ENCODE results near the gene METTL9. TPM values are rescaled to one million over a fixed set of nuclear protein-coding genes. Genes with fewer than 3 reads are reported as not detected.
"Not testable (repeated sequence)": the region's sequence is repeated elsewhere in the genome, so short reads cannot be mapped to it uniquely, and the experiment has no call there.

Gene METTL9
- polyA plus RNA-seq, 3 donors, result 181 to 400 (median 373) TPM

GRCh38 chr16:21673469-21673868, 74.1 kb downstream of the METTL9 start:
- intact Hi-C loops (cut with micrococcal nuclease), result no loop called here
- Mint-ChIP-seq H3K9me3 (peaks cover 2 to 18% (median 10%) of the 10 kb centered on the region in 7 donors), H3K27ac (peak overlapping the region in 1 of 7 donors; percentile 58), H3K4me3 (no peak overlapping the region), H3K4me1 (peaks cover 5% of the 10 kb centered on the region), H3K36me3 (peaks cover 0 to 4% of the 10 kb centered on the region in 2 donors), H3K27me3 (ENCODE audit: low read depth in 3 of 3) (peaks cover 1 to 7% (median 3%) of the 10 kb centered on the region in 3 donors)
- no peaks in the 10 kb centered on the region for H3K27me3 ChIP-seq (ENCODE audit: control insufficient read depth in 2 of 2, insufficient read depth in 2 of 2, low read length in 2 of 2)
- peaks cover 5 to 10% of the 10 kb centered on the region in 2 donors for H3K4me1 ChIP-seq (ENCODE audit: control insufficient read depth in 1 of 2, insufficient read depth in 2 of 2, low read length in 2 of 2)
- H3K79me2 ChIP-seq (ENCODE audit: insufficient read depth, low read length), result no peaks in the 10 kb centered on the region
- H2AFZ ChIP-seq (ENCODE audit: insufficient read depth, low read depth, low read length, poor library complexity, severe bottlenecking), result no peak overlapping the region
- H3K4me2 ChIP-seq (replicated peaks; ENCODE audit: extremely low read depth, low read length, poor library complexity, severe bottlenecking), result no peak overlapping the region
- no peaks in the 10 kb centered on the region for H3K36me3 ChIP-seq (replicated peaks in 1 of 2; ENCODE audit: control insufficient read depth in 1 of 2, insufficient read depth in 2 of 2, low read length in 2 of 2)
- no CpG with 5 or more reads among the region's 3 CpGs for WGBS (ENCODE audit: insufficient coverage)
- no peaks in the 10 kb centered on the region for H4K20me1 ChIP-seq (ENCODE audit: insufficient read depth, low read length)
- TF ChIP-seq CTCF (IDR thresholded peaks at IDR 0.05), result no peak
- H3K27ac ChIP-seq (ENCODE audit: low read depth in 1 of 2, low read length in 2 of 2), result no peak overlapping the region
- no peak overlapping the region for H3K4me3 ChIP-seq (replicated peaks in 1 of 3; ENCODE audit: low read depth in 2 of 3, low read length in 3 of 3)
- H3K9ac ChIP-seq (ENCODE audit: insufficient read depth, low read length, poor library complexity, severe bottlenecking), result no peak overlapping the region
- no peak for DNase-seq
- peaks cover 6 to 10% of the 10 kb centered on the region in 2 donors for H3K9me3 ChIP-seq (replicated peaks in 1 of 2; ENCODE audit: control insufficient read depth in 1 of 2, insufficient read depth in 1 of 2, low read length in 2 of 2)

DNA sequence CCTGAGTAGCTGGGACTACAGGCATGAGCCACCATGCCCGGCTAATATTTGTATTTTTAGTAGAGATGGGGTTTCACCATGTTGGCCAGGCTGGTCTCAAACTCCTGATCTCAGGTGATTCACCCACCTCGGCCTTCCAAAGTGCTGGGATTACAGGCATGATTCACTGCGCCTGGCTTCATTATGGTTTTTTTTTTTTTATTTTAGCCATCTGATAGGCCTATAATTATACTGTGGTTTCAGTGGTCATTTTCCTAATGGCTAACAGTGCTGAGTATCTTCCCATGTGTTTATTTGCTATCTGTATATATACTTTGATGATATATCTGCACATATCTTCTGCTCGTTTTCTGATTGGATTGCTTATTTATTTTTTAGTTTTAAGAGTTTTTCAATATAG, 75.1 kb downstream of the METTL9 start:
- intact Hi-C loops (cut with micrococcal nuclease); H3K79me2 ChIP-seq (ENCODE audit: insufficient read depth, low read length): not testable (repeated sequence)

DNA sequence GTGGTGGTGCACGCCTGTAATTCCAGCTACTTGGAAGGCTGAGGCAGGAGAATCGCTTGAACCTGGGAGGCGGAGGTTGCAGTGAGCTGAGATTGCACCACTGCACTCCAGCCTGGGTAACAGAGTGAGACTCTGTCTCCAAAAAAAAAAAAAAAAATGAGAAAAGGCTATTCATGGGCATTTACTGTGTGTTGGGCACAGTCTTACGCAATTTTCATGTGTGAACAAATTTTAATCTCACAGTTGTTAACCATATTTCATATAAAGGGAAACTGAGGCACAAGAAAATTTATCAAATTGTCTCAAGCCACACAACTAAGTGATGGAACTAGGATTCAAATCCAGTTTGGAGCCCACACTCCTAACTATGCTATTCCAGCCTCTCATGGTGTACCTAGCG, 81.3 kb downstream of the METTL9 start:
- H3K79me2 ChIP-seq (ENCODE audit: insufficient read depth, low read length); H3K4me2 ChIP-seq (replicated peaks; ENCODE audit: extremely low read depth, low read length, poor library complexity, severe bottlenecking); H3K4me1 Mint-ChIP-seq; H3K27me3 ChIP-seq (ENCODE audit: control insufficient read depth in 2 of 2, insufficient read depth in 2 of 2, low read length in 2 of 2); H2AFZ ChIP-seq (ENCODE audit: insufficient read depth, low read depth, low read length, poor library complexity, severe bottlenecking); H3K36me3 ChIP-seq (replicated peaks in 1 of 2; ENCODE audit: control insufficient read depth in 1 of 2, insufficient read depth in 2 of 2, low read length in 2 of 2); H3K4me3 Mint-ChIP-seq; intact Hi-C loops (cut with micrococcal nuclease); H4K20me1 ChIP-seq (ENCODE audit: insufficient read depth, low read length); DNase-seq; H3K9ac ChIP-seq (ENCODE audit: insufficient read depth, low read length, poor library complexity, severe bottlenecking); H3K27ac Mint-ChIP-seq; H3K4me3 ChIP-seq (replicated peaks in 1 of 3; ENCODE audit: low read depth in 2 of 3, low read length in 3 of 3); H3K9me3 Mint-ChIP-seq; H3K4me1 ChIP-seq (ENCODE audit: control insufficient read depth in 1 of 2, insufficient read depth in 2 of 2, low read length in 2 of 2); H3K36me3 Mint-ChIP-seq; H3K9me3 ChIP-seq (replicated peaks in 1 of 2; ENCODE audit: control insufficient read depth in 1 of 2, insufficient read depth in 1 of 2, low read length in 2 of 2); H3K27ac ChIP-seq (ENCODE audit: low read depth in 1 of 2, low read length in 2 of 2): not testable (repeated sequence)
- WGBS (ENCODE audit: insufficient coverage), result 100% methylated on average over 1 of the region's 5 CpGs
- peaks cover 4 to 10% (median 7%) of the 10 kb centered on the region in 3 donors for H3K27me3 Mint-ChIP-seq (ENCODE audit: low read depth in 3 of 3)

More for the DNA sequence above, 75.1 kb downstream of the METTL9 start:
- not testable (repeated sequence) for H3K36me3 Mint-ChIP-seq; H2AFZ ChIP-seq (ENCODE audit: insufficient read depth, low read depth, low read length, poor library complexity, severe bottlenecking); H3K4me3 ChIP-seq (replicated peaks in 1 of 3; ENCODE audit: low read depth in 2 of 3, low read length in 3 of 3); H3K9ac ChIP-seq (ENCODE audit: insufficient read depth, low read length, poor library complexity, severe bottlenecking); H3K4me2 ChIP-seq (replicated peaks; ENCODE audit: extremely low read depth, low read length, poor library complexity, severe bottlenecking); H3K4me3 Mint-ChIP-seq; H3K27me3 ChIP-seq (ENCODE audit: control insufficient read depth in 2 of 2, insufficient read depth in 2 of 2, low read length in 2 of 2); H3K27ac Mint-ChIP-seq; H3K4me1 Mint-ChIP-seq; DNase-seq; H3K27ac ChIP-seq (ENCODE audit: low read depth in 1 of 2, low read length in 2 of 2); H4K20me1 ChIP-seq (ENCODE audit: insufficient read depth, low read length); H3K27me3 Mint-ChIP-seq (ENCODE audit: low read depth in 3 of 3); H3K36me3 ChIP-seq (replicated peaks in 1 of 2; ENCODE audit: control insufficient read depth in 1 of 2, insufficient read depth in 2 of 2, low read length in 2 of 2)
- H3K4me1 ChIP-seq (ENCODE audit: control insufficient read depth in 1 of 2, insufficient read depth in 2 of 2, low read length in 2 of 2), result peaks cover 5 to 10% of the 10 kb centered on the region in 2 donors
- H3K9me3 Mint-ChIP-seq, result peaks cover 2 to 18% (median 10%) of the 10 kb centered on the region in 7 donors
- no CpG with 5 or more reads among the region's 4 CpGs for WGBS (ENCODE audit: insufficient coverage)
- peaks cover 6 to 10% of the 10 kb centered on the region in 2 donors for H3K9me3 ChIP-seq (replicated peaks in 1 of 2; ENCODE audit: control insufficient read depth in 1 of 2, insufficient read depth in 1 of 2, low read length in 2 of 2)

Data from CD14-positive monocyte (primary cell).